Fibroblast of pulmonary artery (primary cell): ENCODE measurements around the gene WDR43.
A peak's percentile ranks its signal among the peaks of the same experiment; 100 is the strongest.

ENCODE experiments used
- DNase-seq: peaks from one replicate; pipeline ENCODE4 v3.0.0-alpha.2; 2010; ENCODE audit warnings: low read depth
- H3K4me3 ChIP-seq: replicated peaks from 2 replicates; pipeline ENCODE4 v1.5.1; 2011; ENCODE audit warnings: low read depth, mild to moderate bottlenecking, control low read depth, low read length, moderate library complexity
- CTCF ChIP-seq: IDR thresholded peaks from 2 replicates; pipeline ENCODE4 v1.5.1; 2011; ENCODE audit warnings: mild to moderate bottlenecking, control low read depth, low read length, inconsistent platforms; ENCODE audit errors: missing control alignments

WDR43 gene

GRCh38 chr2:28956890-28957289, 62.4 kb downstream of the WDR43 start:
- DNase-seq, result peak; percentile 58
- TF ChIP-seq CTCF, result peak; percentile 48
- H3K4me3 ChIP-seq, result peak overlapping the region; percentile 46

GRCh38 chr2:28958689-28959088, 64.2 kb downstream of the WDR43 start:
- TF ChIP-seq CTCF, result peak; percentile 55
- H3K4me3 ChIP-seq, result no peak overlapping the region
- peak; percentile 85 for DNase-seq

- TF ChIP-seq CTCF, result no peak
- no peak overlapping the region for H3K4me3 ChIP-seq
- DNase-seq, result no peak
Measured at GRCh38 chr2:28960401-28960800, 65.9 kb downstream of the WDR43 start.

GRCh38 chr2:28962505-28962904, 68.0 kb downstream of the WDR43 start:
- TF ChIP-seq CTCF, result no peak
- DNase-seq, result no peak
- H3K4me3 ChIP-seq, result no peak overlapping the region

- no peak overlapping the region for H3K4me3 ChIP-seq
- no peak for DNase-seq
- no peak for TF ChIP-seq CTCF
Measured at GRCh38 chr2:28970464-28971160, 76.1 kb downstream of the WDR43 start.

GRCh38 chr2:28972778-28973335, 78.4 kb downstream of the WDR43 start:
- no peak overlapping the region for H3K4me3 ChIP-seq
- no peak for DNase-seq
- no peak for TF ChIP-seq CTCF

GRCh38 chr2:28974252-28974651, 79.8 kb downstream of the WDR43 start:
- no peak overlapping the region for H3K4me3 ChIP-seq
- no peak for TF ChIP-seq CTCF
- no peak for DNase-seq
